ENCODE results near the gene EHD4.

DNA sequence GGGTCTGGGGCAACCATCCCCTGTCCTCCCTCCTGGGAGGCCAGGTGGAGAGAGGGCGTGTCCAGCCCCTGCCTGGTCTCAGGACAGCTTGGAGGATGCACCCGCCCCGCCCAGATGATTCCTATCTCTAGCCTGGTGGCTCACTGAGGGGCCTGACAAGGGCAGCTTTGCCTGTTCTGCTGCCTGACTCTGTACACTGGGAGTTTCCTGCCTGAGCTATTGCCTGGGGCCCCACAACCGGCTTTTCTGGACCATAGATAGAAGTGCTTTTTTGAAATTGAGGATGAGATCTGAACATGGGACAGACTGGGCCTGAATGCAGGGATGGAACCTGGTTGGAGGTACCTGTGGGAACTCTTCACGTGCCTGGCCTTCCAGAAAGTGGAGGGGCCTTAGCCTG lies 49.2 kb upstream of the EHD4 start:
- TF ChIP-seq, protein P1, sequence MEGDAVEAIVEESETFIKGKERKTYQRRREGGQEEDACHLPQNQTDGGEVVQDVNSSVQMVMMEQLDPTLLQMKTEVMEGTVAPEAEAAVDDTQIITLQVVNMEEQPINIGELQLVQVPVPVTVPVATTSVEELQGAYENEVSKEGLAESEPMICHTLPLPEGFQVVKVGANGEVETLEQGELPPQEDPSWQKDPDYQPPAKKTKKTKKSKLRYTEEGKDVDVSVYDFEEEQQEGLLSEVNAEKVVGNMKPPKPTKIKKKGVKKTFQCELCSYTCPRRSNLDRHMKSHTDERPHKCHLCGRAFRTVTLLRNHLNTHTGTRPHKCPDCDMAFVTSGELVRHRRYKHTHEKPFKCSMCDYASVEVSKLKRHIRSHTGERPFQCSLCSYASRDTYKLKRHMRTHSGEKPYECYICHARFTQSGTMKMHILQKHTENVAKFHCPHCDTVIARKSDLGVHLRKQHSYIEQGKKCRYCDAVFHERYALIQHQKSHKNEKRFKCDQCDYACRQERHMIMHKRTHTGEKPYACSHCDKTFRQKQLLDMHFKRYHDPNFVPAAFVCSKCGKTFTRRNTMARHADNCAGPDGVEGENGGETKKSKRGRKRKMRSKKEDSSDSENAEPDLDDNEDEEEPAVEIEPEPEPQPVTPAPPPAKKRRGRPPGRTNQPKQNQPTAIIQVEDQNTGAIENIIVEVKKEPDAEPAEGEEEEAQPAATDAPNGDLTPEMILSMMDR (IDR thresholded peaks at IDR 0.05) = no peak
- no peak for TF ChIP-seq POLR2A (IDR thresholded peaks at IDR 0.05)

Data from gastroesophageal sphincter (tissue), 3 donors.